Measurements from ENCODE around the gene R3HDM4.
"Not testable (repeated sequence)": the region's sequence is repeated elsewhere in the genome, so short reads cannot be mapped to it uniquely, and the experiment has no call there.

Gene R3HDM4

DNA sequence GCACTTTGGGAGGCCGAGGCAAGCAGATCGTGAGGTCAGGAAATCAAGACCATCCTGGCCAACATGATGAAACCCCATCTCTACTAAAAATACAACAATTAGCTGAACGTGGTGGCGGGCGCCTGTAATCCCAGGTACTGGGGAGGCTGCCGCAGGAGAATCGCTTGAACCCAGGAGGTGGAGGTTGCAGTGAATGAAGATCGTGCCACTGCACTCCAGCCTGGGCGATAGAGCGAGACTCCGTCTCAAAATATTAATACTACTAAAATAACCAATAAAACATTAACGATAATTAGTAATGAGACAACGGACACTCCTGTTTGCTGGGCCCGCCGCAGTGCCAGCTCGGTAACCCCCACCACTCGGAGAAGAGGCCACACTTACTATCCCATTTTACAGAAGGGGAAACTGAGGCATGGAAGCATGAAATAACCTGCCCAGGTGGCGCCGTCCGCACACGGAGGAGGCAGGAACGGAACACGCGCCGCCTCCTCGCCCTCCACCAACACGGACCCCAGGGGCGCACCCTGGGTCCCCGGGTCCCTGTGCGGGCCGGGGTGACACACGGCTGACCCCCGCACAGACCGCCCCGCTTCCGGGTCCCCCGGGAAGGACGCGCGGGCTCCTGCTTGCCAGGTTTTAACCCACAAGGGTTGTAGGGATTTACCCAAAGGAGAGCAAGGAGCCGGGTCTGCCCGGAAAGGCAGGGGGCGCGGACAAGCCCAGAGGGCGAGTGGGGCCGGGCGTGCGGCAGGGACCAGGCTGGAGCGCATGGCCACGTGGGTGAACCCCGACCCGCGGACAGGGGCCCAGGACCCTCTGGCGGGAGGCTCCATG, 1.6 kb downstream of the R3HDM4 start:
- no peak for DNase-seq

DNA sequence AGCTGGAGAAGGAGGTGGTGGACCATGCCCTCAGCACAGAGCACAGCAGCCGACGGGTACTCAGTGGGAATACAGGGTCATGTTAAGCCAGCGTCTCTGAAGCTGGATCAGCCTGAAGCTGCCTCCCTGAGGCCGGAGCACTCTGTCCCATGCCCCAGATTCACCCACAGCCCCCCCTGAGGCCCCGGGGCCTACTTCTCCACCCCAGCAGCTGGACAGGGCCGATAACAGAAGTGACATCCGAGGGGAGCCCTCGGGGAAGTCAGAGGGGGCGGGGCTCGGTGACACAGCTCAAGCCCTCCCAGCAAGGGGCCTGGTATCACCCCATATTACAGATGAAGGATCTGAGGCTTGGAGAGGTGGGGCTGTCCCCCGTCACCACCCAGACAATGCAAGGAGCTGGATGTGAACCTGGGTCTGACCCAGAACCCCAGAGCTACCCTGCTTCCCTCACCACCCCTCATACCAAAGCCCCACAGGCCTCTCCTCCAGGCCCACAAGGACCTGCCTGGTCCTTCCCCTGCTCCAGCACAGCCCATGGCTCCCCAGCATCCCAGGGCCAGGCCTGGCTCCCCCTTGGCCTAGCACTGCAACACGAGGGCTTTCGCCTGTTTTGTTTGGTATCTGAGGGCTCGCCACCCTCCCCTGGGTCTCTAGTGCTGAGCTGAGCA, 5.7 kb downstream of the R3HDM4 start:
- DNase-seq, result no peak

DNA sequence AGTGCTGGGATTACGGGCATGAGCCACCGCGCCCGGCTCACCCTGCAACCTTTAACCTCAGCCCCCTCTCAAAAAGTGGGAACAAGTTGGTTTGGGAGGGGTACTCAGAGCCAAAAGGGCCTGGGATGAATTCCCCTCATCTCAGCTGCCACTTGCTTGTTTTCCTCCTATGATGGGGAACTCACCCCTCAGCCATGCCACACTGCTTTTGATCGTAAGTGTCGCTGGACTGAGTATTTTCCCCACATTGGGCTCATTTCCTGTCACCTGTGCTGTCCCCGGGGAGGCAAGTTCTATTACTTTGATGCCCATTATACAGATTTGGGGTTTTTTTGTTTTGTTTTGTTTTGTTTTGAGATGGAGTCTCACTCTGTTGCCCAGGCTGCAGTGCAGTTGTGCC, 6.5 kb downstream of the R3HDM4 start:
- DNase-seq, result no peak

DNA sequence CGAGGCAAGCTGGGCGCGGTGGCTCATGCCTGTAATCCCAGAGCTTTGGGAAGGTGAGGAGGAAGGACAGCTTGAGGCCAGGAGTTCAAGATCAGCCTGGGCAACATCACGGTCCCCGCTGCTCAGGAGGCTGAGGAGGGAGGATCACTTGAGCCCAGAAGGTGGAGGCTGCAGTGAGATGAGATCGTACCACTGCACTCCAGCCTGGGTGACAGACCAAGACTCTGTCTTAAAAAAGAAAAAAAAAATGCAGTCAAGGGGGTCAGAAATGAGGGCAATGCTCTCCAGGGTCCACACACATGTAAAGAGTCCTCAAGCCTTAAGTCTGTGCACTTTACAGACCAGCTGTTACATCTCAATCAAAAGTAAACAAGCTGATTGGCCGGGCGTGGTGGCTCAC, 8.5 kb downstream of the R3HDM4 start:
- DNase-seq, result no peak

DNA sequence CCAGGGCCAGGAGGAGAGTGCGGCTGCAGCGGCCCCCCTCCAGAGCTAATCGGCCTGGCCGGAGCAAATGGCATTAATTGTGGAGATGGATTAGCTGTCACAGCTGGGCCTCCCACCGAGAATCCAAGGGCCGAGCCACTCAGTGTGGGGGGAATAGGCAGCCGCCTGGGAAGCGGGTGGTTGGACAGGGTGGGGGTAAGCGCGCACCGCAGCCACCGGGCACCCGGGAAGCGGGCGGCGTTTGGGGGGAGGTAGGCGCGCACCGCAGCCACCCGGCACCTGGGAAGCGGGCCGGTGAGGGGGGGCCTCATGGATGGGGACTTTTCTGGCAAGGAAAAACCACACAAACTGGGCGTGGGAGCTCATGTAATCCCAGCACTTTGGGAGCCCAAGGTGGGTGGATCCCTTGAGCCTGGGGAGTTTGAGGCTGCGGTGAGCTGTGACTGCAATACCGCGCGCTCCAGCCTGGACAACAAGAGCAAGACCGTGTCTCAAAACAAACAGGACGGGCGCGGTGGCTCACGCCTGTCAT, 9.7 kb downstream of the R3HDM4 start:
- no peak for DNase-seq

DNA sequence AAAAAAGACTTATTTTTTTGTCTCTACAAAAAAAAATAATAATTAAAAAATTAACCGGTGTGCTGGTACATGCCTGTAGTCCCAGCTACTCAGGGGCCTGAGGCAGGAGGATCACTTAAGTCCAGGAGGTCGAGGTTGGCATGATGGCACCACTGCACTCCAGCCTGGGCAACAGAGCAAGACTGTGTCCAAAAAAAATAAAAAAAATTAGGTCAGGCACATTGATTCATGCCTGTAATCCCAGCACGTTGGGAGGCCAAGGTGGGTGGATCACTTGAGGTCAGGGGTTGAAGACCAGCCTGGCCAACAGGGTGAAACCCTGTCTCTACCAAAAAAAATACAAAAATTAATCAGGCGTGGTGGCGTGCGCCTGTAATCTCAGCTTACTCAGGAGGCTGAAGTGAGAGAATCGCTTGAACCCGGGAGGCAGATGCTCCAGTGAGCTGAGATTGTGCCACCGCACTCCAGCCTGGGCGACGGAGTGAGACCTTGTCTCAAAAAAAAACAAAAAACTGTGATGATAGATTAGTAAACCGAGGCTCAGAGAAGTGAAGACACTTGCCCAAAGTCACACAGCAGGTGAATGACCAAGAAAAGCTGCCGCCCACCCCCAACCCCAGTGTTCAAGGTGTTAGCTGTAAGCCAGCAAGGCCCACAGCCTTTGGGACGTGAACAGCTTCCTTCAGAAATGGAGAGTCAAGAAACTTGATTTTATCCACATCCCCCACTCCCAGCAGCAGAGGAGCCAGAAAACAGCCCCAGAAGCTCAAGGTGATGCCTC, 10.4 kb downstream of the R3HDM4 start:
- no peak for DNase-seq

DNA sequence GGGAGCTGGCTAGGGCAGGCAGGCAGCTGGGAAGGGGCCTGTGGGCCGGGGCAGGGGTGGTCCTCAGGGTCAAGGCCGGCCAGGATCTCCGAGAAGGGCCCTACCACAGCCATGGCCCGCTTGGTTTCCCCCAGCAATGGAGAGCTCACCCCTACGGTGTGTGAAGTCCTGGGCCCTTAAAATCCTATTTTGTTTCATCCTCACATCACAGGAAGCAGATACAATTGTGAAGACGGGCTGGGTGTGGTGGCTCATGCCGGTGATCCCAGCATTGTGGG, 11.0 kb downstream of the R3HDM4 start:
- no peak for DNase-seq

DNA sequence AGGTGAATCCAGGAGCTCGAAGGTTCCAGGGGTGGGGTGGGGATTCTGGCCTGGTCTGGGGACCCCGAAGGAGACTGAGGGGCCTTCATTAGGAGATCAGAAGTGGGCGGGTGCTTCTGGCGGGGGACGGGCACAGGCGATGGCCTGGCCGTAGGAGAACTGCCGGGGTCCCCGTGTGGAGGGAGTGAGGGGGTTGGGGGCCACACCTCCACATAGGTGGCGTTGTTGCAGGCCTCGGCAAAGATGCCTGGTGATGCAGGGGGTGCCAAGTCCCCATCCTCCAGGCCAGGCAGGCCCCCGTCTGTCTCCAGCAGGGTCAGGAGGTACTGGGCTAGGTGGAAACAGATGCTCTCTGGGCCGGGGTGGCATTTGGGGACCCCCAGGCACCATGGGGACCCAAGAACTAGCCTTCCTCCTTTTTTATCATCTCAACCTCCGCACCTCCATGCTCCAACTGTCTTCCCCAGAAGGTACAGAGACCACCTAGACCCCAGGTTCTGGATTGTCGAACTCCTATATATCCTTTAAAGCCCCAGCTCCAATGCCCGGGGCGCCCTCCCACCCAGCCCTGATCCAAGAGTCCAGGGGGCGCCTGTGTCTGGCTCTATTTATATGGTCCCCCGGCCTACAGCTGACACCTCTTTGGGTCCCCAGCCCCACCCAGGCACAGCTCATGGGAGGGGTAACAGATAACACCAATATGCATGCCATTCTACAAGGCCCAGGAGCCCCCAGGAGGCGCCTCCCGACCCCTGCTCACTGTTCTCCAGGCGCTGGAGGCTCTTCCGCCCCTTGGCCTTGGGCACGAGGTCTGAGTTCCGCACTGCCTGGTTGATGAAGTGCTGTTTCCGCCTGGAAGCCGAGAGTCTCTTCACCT, 11.6 kb downstream of the R3HDM4 start:
- DNase-seq, result no peak

DNA sequence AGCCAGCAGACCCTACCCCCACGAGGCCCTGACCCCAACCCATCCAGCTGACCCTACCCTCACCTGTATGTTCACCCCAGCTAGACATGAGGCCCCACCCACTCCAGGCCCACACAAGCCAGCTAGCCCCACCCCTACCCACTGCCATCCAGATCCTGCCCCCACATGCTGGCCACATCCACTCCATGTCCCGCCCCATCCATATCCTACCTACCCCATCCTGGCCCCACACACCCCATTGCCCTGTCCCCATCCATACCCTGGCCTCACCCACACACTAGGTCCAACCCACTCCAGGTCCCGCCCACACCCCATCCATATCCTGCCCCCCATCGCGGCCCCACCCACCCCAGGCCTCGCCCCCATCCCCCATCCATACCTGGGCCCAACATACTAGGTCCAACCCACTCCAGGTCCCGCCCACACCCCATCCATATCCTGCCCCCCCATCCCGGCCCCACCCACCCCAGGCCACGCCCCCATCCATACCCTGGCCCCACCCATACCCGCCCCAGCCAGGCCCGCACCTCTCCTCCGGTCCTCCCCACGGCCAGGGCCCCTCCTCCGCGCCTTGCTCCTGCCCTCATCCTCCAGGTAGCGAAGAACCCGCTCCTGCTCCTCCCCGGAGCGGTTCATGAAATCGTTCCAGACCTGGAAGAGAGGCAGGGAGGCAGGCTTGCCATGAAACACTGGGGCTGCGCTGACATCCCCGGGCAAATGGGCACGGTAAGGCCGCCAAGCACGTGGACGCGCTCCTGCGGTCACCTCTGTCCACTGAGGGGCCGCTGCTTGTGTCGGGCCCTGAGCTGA, 12.5 kb downstream of the R3HDM4 start:
- no peak for DNase-seq

DNA sequence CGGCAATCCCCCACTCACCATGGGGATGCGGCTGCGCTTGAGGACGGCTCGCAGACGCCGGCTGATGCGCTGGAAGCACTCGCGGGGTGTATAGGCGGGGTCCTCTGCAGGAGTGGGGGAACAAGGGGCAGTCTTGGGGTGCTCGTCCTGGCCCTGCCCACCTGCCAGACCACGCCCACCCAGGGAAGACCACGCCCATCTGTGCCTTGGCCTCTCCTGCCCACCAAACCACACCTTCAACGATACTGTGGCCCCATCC, 13.0 kb downstream of the R3HDM4 start:
- no peak for DNase-seq

DNA sequence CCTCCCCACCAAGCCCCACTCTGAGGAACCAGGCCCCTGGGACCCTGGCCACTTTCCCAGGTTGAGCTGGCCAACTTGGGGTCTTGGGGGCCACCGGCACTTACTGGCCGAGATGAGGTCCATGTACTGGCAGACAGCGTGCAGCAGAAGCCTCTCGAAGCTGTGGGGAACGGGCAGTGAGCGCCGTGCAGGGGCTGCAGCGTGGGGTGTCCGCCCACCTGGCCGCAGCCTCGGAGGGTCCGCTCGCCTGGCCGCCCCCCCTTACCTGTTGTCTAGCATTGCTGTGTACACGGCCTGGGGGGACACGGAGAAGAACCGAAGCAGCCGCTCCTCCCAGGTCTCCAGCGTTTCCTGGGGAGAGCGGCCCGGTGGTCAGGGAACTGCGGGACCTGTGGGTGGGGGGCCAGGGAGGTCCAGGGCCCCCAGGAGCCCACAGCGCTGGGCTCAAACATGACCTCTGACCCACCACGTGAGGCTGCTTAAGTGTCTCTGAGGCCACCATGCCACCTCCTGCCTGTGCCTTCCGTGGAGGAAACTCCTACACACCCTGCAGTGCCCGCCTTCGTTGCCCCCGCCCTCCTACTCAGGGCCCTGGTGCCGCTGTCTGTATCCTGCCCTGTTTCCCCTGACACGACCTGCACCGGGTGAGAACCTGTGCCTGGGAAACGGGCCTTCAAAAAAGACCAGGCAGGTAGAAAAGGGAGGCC, 13.5 kb downstream of the R3HDM4 start:
- DNase-seq, result no peak

DNA sequence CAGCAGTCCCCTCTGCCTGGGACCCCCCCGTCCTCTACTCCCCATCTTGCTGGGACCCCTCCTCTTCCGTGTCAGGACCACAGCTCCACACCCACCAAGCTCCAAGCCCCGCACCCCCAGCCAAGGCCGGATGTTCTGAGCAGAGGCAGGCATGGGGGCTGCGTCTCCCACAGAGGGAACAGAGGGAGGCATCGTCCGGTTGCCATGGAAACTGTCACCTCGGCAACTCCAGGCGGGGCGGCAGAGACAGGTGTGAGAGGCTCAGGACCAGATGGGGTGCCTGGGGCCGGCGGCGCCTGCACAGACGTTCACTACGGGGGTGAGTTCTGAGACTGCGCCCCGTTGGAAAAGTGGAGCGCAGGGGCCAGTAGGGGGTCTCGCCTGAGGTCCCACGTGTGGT, 14.4 kb downstream of the R3HDM4 start:
- no peak for DNase-seq

DNA sequence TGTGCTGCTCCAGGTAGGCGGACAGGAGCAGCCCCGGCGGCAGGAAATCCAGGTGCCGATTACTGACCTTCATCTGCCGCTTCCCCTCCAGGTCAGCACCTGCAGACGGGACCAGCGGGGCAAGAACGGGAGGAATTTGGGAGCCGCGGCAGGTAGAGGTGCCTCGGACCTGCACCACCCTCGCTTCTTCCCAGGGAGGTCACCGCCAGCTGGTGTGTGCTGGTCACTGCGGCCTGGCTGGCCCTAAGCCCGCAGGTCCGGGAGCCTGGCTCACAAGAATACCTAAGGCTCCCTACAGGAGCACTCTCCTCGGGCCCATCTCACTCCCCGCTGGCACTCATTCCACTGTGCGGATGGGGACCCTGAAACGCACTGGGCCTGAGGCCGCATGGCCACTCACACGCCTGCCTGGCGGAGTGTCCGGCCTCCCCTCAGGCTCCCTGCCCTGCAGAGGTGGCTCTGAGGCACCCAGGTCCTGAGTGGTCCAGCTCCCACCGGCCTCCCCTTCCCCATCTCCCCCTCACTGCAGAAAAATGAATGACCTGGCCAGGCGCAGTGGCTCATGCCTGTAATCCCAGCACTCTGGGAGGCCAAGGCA, 15.5 kb downstream of the R3HDM4 start:
- DNase-seq, result no peak

DNA sequence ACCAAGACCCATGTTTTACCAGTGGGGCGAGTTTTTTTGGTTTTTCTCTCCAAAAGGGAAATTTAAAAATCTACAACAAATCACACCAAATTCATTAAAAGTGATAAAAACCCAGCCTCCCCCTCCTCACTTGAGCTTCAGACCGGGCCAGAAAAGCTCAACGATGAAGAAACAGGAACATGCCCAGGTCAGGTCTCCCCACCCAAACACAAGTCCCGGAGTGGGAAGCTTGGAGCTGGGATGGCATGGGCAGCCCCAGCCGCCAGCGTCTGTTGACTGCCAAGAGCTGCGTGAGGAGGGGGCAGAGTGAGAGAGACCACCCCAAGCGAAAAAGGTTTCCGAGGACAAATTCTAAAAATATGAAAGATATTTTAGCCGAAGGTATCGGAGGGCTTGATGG, 16.0 kb downstream of the R3HDM4 start:
- DNase-seq, result no peak

DNA sequence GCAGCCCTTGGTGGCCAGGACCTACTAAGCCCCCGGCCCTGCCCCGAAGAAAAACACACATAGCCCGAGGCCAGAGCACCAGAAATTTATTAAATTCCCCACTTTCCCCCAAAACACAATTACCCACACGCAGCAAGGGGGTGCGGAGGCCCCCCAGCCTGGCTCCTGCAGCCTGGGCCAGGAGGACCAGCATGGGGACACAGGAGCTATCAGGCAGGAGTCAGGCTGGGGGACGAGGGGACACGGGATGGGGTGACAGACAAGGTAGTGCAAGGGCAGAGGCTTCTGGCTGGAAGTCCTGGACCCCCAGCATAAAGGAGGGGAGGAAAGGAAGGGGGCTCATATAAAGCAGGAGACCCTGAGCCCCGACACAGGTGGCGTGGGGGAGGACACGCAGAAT, 16.6 kb downstream of the R3HDM4 start:
- DNase-seq, result no peak

DNA sequence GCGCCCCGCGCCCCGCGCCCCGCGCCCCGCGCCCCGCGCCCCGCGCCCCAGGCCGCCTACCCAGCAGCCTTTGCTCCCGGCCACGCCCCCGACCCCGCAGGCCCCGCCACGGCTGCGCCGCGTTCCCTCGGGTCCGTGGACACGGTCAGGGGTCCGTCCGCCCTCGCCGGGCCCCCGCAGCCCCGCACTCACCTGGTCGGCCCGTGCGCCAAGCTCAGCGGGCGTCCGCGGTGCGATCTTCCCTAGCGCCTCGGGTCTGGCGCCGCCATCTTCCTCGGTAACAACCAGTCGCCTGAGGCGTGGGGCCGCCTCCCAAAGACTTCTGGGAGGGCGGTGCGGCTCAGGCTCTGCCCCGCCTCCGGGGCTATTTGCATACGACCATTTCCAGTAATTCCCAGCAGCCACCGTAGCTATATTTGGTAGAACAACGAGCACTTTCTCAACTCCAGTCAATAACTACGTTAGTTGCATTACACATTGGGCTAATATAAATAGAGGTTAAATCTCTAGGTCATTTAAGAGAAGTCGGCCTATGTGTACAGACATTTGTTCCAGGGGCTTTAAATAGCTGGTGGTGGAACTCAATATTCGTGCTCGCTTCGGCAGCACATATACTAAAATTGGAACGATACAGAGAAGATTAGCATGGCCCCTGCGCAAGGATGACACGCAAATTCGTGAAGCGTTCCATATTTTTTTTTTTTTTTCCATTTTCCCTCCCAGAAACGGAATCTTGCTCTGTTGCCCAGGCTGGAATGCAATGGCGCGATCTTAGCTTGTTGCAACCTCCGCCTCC, 19.9 kb downstream of the R3HDM4 start, which contains the start of the genes MED16 and RNU6-9:
Gene MED16, minus strand, starts transcription at position 294 of the 796 bp plus-strand sequence. CDS start 2,056 bp downstream, outside the sequence.
Gene RNU6-9, plus strand, starts transcription at position 591 of the 796 bp plus-strand sequence.
- DNase-seq, result peak; percentile 66

DNA sequence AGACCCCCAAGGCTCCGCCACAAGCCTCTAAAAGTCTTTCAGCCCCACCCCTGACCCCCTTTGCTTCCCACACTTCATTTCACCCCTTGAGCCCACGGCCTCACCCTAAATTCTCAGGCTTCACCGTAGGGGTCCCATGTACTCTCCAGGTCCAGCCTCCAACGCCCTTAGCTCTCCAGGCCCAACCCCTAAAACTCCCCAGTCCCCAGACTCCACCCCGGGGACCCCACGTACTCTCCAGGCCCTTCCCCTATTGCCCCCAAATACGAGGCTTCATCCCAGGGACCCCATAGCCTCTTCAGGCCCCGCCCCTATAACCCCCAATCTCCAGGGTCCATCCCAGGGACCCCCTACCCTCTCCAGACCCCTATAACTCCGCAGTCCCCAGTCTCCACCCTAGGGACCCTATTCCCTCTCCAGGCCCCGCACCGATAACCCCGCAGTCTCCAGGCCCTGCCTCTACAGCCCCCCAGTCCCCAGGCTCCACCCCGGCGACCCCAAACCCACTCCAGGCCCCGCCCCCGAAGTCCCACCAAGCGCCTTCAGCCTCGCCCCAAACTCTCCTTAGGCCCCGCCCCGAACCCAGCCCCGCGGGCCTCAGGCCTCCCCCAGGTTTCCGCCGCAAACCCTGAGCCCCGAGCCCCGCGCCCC, 20.7 kb downstream of the R3HDM4 start:
- DNase-seq, result no peak

DNA sequence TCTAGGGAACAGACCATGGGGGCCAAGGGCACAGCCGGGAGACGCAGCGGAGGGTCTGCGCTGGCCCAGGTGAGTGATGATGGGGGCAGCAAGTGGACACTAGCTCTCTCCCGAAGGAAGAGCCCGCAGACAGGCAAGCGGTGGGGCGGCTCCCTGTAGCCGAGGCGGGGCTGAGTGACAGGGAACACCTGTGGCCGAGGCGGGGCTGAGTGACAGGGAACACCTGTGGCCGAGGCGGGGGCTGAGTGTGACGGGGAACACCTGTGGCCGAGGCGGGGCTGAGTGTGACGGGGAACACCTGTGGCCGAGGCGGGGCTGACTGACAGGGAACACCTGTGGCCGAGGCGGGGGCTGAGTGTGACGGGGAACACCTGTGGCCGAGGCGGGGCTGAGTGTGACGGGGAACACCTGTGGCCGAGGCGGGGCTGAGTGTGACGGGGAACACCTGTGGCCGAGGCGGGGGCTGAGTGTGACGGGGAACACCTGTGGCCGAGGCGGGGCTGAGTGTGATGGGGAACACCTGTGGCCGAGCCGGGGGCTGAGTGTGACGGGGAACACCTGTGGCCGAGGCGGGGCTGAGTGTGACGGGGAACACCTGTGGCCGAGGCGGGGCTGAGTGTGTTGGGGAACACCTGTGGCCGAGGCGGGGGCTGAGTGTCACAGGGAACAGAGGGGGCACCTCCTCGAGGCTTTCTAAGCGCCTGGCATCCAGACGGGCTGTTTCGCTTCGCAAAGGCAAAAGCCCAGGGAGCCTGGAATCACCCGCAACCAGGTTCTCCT, 21.4 kb downstream of the R3HDM4 start:
- DNase-seq, result not testable (repeated sequence)

DNA sequence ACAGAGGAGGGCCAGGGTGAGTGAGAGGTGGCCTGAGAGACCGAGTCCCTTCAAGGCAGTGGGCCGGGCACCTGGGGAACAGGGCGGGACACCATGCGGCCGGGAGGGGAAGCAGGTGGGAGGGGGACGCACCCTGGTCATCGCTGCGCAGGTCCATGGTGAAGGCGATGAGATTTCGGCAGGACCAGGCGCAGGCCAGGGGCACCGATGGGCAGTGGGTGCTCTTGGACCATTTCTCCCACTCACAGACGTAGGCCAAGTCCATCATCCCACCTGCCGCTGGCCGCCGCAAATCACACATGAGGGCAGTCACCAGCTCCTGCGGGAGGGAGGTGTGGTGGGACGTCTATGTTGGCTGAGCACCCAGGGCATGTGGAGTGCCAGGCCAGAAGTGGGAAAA, 22.2 kb downstream of the R3HDM4 start:
- DNase-seq, result no peak

Measured in GF-D8 (cell line).